NB4 (cell line): ENCODE measurements around the gene SMAD7.

Experiments
- DNase-seq: peaks from one replicate; pipeline ENCODE4 v3.0.0; 2010; ENCODE audit warnings: low read depth
- H3K4me3 ChIP-seq: one replicate; pipeline ENCODE4 v1.5.1; 2011; ENCODE audit warnings: mild to moderate bottlenecking, low read depth, low read length, moderate library complexity
- MAX ChIP-seq: IDR thresholded peaks from 2 replicates; pipeline ENCODE4 v1.6.1; 2011; ENCODE audit warnings: low read depth, low read length
- MYC ChIP-seq: IDR thresholded peaks from 2 replicates; pipeline ENCODE4 v1.6.1; 2011; ENCODE audit warnings: low read depth, low read length
- POLR2A ChIP-seq: IDR thresholded peaks from 2 replicates; pipeline ENCODE4 v1.6.1; 2011; ENCODE audit warnings: mild to moderate bottlenecking; ENCODE audit not compliant: insufficient read length; ENCODE audit errors: extremely low read depth
- TF ChIP-seq, protein P1 (sequence below): IDR thresholded peaks from one replicate; pipeline ENCODE4 v1.5.1; 2012; ENCODE audit warnings: low read depth, low read length

SMAD7 gene

DNA sequence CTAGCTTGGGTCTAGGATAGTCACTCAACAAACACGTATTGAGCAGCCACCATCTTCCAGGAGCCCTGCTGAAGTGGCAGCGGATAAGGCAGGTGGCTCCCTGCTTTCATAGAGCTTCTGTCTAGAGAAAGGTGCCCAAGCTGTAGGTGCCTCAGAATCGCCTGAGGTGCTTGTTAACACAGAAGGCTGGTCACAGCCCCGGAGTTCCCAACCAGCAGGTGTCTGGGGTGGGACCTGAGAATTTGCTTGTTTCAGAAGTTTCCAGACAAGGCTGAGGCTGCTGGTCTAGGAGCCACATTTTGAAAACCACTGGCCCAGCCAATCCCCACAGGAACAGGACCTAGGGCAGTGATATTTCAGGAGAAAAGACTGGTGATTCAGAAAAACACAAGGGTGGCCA is 45.3 kb upstream of the SMAD7 start:
- no peak overlapping the region for H3K4me3 ChIP-seq
- no peak for DNase-seq
- TF ChIP-seq, protein P1, sequence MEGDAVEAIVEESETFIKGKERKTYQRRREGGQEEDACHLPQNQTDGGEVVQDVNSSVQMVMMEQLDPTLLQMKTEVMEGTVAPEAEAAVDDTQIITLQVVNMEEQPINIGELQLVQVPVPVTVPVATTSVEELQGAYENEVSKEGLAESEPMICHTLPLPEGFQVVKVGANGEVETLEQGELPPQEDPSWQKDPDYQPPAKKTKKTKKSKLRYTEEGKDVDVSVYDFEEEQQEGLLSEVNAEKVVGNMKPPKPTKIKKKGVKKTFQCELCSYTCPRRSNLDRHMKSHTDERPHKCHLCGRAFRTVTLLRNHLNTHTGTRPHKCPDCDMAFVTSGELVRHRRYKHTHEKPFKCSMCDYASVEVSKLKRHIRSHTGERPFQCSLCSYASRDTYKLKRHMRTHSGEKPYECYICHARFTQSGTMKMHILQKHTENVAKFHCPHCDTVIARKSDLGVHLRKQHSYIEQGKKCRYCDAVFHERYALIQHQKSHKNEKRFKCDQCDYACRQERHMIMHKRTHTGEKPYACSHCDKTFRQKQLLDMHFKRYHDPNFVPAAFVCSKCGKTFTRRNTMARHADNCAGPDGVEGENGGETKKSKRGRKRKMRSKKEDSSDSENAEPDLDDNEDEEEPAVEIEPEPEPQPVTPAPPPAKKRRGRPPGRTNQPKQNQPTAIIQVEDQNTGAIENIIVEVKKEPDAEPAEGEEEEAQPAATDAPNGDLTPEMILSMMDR: no peak

DNA sequence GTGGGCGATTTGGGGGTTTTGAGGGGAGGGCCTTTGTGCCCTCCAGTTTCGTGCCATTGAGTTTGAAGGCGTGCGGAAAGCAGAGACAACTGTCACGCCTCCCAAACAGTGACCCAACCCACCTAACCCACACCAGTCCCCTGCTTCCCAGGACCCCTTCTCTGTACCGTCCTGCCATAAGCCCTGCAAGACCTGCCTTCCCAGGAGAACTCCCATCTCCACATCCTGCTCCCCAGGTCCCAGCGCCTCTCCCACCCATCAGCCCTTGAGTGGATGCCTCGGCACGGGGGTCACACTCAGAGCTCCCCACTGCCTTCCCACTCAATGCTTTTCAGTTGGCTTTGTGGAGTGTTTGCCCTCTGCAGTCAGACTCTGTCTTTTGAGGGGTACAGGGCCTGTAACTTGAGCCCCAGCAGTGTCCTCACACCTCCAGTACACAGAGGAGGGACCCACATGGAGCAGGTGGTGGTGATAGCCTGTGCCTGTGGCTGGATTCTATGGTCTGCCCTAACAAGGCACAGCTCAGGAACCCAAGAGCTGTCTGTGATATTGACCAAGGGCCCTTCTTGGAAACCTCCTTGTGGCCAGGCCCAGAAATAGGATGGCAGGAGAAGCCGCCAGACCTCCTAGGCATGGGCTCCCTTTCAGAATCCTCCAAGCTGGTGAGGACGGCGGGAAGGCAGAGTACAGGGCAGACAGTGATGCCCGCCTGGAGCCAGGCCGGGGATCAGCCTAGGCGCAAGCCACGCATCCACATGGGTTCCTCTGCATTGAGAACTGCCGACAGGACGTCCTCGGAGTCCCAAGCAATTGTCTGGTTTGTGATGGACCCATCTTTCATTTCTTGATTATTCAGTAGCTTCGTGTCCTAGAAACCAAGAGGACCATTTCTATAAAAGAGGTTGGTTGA is 44.4 kb upstream of the SMAD7 start:
- no peak overlapping the region for H3K4me3 ChIP-seq
- no peak for TF ChIP-seq MAX
- TF ChIP-seq MYC: no peak
- TF ChIP-seq POLR2A: no peak
- TF ChIP-seq, protein P1: no peak
- no peak for DNase-seq

DNA sequence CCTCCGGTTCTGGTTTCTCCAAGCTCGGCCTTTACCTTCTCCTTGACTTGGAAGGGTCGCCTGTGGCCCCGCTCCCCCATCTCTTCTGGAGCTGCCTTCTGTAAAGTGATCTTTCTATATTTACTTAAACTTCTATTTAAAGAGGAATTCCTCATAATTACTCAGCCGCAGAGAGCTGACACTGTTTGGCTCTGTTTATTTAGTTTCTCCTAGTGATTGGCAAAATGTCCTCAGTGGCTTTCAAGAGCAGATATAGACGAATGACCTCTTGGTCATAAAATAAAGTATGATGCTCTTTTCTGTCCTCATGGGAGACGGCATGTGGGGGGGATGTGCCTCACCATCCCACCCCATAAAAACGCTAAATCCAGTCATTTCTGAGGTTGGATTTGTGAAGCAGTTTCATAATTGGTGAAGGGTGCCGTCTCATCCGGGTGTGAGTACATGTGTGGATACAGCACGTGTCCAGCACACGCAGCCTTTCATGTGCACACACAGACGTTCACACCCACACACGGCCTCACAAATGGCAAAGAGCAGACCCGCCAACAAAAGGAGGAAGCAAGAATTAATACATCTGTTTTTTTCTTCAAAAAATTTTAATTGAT is 43.4 kb upstream of the SMAD7 start:
- DNase-seq: no peak

DNA sequence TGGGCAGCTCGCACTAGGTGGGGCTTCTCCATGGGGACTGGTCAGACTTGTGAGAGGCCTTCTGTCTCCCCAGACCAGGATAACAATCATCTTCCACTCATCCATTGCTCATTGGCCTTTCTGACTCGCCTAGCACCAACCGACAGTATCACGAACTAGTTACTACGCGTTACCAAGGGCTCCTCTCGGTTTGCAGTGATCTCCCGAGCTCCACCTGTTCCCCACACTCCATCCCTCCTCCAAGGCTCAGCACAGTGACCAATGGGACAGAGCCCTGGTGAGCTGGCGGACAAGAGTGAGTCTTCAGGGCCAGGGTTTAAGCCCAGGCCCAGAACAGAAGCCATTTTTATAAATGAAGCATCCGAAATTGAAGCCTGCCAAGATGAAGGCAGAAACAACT is 42.8 kb upstream of the SMAD7 start:
- no peak for DNase-seq
- TF ChIP-seq POLR2A (no peak), MYC (no peak), MAX (no peak)
- TF ChIP-seq, protein P1: no peak
- H3K4me3 ChIP-seq: no peak overlapping the region

More for the DNA sequence above, 43.4 kb upstream of the SMAD7 start:
- H3K4me3 ChIP-seq: no peak overlapping the region
- TF ChIP-seq MYC (no peak), POLR2A (no peak), MAX (no peak)
- TF ChIP-seq, protein P1: no peak

GRCh38 chr18:48992791-48993555 is 42.2 kb upstream of the SMAD7 start:
- TF ChIP-seq POLR2A (no peak), MYC (no peak)
- H3K4me3 ChIP-seq: no peak overlapping the region
- peak; percentile 87 for DNase-seq

GRCh38 chr18:48992133-48992532 is 41.4 kb upstream of the SMAD7 start:
- no peak for DNase-seq
- H3K4me3 ChIP-seq: no peak overlapping the region
- TF ChIP-seq POLR2A: no peak
- TF ChIP-seq, protein P1: no peak
